ENCODE results near the gene GJC2.

The GJC2 gene

DNA sequence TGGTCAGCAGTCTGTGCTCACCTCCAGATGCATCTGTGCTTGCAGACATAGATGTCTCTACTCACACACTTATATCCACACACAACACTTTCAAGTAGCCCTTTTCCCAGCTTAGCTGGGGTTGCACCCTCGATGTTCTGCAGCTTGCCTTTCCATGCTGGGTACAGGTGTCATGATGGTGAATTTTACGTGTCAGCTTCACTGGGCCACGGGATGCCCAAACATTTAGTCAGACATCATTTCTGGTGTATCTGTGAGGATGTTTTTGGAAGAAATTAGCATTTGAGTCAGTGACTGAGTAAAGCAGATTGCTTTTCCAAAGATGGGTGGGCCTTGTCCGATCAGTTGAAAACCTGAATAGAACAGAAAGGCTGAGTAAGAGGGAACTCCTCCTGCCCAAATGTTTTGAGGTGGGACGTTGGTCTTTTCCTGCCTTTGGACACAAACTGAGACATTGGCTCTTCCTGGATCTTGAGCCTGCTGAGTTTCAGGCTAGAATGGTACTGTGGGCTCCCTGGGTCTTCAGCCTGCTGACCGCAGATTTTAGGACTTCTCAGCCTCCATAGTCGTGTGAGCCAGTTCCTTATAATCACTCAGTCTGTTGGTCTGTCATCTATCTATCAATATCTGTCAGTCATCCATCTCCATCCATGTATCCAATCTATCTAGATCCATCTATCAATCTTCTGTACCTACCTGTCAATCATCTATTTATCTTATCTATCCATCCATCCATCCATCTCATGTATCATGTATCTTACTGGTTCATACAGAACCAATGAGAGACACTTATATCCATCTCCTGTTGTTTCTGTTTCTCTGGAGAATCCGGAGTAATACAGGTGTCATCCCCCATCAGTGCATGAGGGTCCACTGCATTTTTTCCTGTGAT is 45.4 kb downstream of the GJC2 start:
- DNase-seq (ENCODE audit: low spot score), result no peak

GRCh38 chr1:228197555-228198147 is 47.9 kb downstream of the GJC2 start:
- DNase-seq (ENCODE audit: low spot score), result no peak

DNA sequence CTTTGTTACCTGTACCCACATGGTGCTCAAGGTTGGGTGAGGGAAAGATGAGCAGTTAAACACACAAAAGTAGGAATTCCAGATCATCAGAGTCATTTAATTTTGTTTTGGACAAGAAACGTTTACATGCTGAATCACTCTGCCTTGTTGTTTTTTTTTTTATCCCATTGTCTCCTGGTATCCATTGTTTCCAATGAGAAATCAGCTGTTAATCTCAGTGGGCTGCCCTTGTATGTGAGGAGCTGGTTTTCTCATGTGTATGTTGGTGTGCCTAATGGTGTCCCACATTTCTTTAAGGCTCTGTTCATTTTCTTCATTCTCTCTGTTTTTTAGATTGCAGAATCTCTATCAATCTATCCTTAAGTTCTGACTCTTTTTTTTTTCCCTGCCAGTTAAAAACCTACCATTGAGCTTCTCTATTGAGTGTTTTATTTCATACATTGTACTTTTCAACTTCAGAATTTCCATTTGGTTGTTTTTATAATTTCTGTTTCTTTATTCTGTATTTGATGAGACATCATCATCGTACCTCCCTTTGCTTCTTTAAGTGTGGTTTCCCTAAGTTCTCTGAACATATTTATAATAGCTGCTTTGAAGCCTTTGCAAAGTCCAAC is 49.4 kb downstream of the GJC2 start:
- DNase-seq (ENCODE audit: low spot score), result no peak

GRCh38 chr1:228204958-228205357 is 55.2 kb downstream of the GJC2 start:
- DNase-seq (ENCODE audit: low spot score), result no peak

- no peak for DNase-seq (ENCODE audit: low spot score)
Measured at GRCh38 chr1:228205526-228206436, 56.1 kb downstream of the GJC2 start.

DNA sequence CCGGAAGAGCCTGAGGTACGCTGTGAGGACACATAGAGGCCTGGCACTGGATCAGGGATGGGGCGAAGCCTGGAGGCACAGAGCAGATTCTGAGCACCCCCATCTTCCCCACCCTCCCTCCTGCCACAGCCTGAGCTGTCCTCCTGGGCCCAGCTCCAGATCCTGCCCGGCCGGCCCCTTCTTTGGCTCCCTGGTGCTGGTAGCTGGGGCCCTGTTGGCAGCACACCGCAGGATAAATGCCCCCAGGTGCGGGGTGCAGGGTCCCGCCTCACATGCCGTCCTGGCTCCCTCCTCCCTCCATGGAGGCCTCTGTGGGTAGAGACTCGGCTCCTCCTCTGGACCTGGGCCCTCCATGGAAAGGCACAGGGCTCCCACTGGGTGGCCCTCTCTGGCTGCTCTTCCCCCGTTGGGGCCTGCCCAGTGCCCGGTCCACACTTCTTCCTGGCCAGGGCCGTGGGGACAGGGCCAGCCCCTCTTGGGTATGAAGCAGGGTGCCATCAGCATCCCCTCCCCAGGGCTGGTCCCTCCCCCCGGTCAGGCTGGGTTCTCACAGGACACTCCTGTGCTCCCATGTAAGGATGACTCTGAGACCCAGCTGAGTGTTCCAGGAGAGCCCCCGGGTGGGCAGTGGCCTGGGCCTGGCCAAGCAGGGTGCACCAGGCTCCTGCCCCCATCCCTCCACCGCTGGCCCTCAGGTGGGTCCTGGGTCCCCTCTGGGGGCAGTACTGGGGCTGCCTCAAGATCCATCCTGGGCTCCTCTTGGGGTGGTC is 57.0 kb downstream of the GJC2 start:
- DNase-seq (ENCODE audit: low spot score), result no peak

GRCh38 chr1:228207381-228207810 is 57.7 kb downstream of the GJC2 start:
- no peak for DNase-seq (ENCODE audit: low spot score)

DNA sequence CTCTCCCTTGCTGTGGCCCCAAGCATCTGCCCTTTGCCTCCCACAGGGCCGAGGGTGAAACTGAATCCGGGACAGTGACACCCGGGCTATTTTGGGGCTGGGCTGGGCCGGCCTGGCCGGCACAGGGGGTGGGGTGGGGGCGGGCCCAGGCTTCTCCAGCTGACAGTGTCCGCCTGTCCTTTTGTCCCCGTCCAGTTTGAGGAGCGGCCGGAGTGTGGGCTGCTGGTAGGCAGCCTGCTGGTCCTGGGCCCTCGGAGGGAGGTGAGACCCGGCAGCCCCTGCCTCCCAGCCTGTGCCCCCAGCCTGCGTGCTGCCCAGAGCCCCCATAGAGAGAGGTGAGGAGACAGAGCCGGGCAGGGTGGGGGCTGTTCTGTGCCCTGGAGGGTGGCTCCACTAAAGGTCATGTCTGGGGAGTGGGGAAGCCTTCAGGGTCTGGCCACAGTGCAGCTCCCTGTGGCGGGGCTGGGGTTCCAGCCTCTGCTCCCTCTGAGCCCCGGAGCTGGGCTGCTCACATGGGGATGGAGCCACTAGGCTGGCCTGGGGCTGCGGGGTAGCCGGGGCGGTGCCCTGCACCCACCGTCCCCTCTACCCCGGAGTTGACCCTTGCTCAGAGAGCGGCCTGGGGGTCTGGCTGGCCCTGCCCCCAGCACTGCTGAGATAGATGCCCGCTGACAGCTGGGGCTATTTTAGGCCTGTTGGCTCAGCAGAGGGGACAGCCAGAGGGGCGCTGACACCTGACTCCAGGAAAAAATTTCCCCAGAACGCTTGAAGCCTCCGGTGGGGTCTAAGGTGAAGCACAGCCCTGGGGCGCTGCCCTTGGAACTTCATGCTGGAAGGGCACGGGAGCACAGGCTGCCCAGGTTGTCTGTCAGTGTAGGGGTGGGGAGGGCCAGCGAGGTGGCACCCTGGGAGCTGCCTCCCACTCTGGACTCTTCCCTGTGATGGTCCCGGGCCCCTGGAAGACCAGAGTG is 58.4 kb downstream of the GJC2 start, which contains the start of gene OBSCN:
OBSCN (plus strand) TSS at position 194 of the 971 bp plus-strand sequence. CDS start 3,740 bp downstream, outside the sequence.
- no peak for DNase-seq (ENCODE audit: low spot score)

DNA sequence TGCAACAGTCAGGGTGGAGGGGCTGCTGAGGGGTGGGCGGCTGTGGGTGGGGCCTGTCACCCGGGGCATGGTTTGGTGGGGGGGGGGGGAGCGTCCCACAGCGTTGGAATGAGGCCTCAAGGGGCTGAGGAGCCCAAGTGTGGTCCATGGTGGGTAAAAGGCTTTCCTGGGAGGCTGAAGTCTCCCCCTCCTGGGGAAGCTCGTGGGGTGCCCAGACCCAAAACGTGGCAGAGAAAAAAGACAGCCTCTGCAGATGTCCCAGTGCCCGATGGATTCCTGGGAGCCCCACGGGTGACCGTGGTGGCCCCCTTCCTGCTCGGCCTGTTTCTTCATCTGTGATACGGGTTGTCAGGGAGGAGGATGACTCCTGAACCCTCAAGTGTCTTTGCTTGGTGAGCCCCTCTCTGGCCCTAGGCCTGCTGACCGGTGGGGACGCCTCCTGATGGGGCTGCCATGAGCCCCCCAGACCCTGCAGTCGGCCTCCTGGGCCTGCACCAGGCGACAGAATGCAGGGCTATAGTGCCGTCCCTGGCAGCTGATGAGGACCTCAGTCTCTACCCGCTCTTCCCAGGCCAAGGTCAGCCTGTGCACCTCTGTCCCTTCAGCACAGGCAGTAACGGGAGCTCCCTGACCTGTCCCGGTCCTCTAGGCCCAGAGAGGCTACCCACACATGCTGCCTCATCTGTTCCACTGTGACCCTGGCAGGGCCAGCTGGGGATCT is 59.3 kb downstream of the GJC2 start:
- DNase-seq (ENCODE audit: low spot score), result no peak

Data from HuH-7 (cell line).